Measurements from ENCODE around the gene IFT74.
"Not testable (repeated sequence)": the region's sequence is repeated elsewhere in the genome, so short reads cannot be mapped to it uniquely, and the experiment has no call there.

Gene IFT74

GRCh38 chr9:27090231-27090630 is 134.0 kb downstream of the IFT74 start:
- no peak for TF ChIP-seq CTCF (IDR thresholded peaks at IDR 0.05; ENCODE audit: low read depth, low read length)
- H3K4me3 ChIP-seq (ENCODE audit: low read depth, low read length), result no peak overlapping the region

- H3K4me3 ChIP-seq (ENCODE audit: low read depth, low read length), result no peak overlapping the region
- no peak for TF ChIP-seq CTCF (IDR thresholded peaks at IDR 0.05; ENCODE audit: low read depth, low read length)
These were observed 134.5 kb downstream of the IFT74 start for GRCh38 chr9:27090711-27091110.

- not testable (repeated sequence) for H3K4me3 ChIP-seq (ENCODE audit: low read depth, low read length)
These were observed 136.3 kb downstream of the IFT74 start for GRCh38 chr9:27092496-27092895.

- H3K4me3 ChIP-seq (ENCODE audit: low read depth, low read length), result not testable (repeated sequence)
These were observed 137.3 kb downstream of the IFT74 start for GRCh38 chr9:27093384-27094067.

GRCh38 chr9:27094640-27095298 is 138.6 kb downstream of the IFT74 start:
- TF ChIP-seq CTCF (IDR thresholded peaks at IDR 0.05; ENCODE audit: low read depth, low read length), result no peak
- H3K4me3 ChIP-seq (ENCODE audit: low read depth, low read length), result no peak overlapping the region

GRCh38 chr9:27107241-27107640 is 151.0 kb downstream of the IFT74 start:
- H3K4me3 ChIP-seq (ENCODE audit: low read depth, low read length), result no peak overlapping the region
- TF ChIP-seq CTCF (IDR thresholded peaks at IDR 0.05; ENCODE audit: low read depth, low read length), result no peak

GRCh38 chr9:27108981-27109541 is 152.8 kb downstream of the IFT74 start, which contains the start of gene TEK:
Gene TEK, plus strand, starts transcription at chr9:27109225. Its CDS starts 366 bp downstream, at chr9:27109591.
- TF ChIP-seq CTCF (IDR thresholded peaks at IDR 0.05; ENCODE audit: low read depth, low read length), result no peak
- peak within 1 kb of the TSS; percentile 79 for H3K4me3 ChIP-seq (ENCODE audit: low read depth, low read length)

GRCh38 chr9:27109621-27110020 is 153.4 kb downstream of the IFT74 start:
- TF ChIP-seq CTCF (IDR thresholded peaks at IDR 0.05; ENCODE audit: low read depth, low read length), result no peak
- peak overlapping the region; percentile 79 for H3K4me3 ChIP-seq (ENCODE audit: low read depth, low read length)
